Mesothelial cell of epicardium (in vitro differentiated cells): Measurements from ENCODE around the gene CPED1. TPM values are rescaled to one million over a fixed set of nuclear protein-coding genes. Genes with fewer than 3 reads are reported as not detected.
A peak's percentile ranks its signal among the peaks of the same experiment; 100 is the strongest.

Experiments used
- DNase-seq, 2 experiments: peaks; one replicate each; pipeline ENCODE4 v3.0.0; 2021; ENCODE audit warnings: low spot score in 2 of 2; ENCODE audit not compliant: unreplicated experiment in 2 of 2
- H3K27ac Mint-ChIP-seq: 2 replicates; pipeline ENCODE4 v1.8.0; 2021; ENCODE audit warnings: mixed read lengths
- H3K27me3 Mint-ChIP-seq: 2 replicates; pipeline ENCODE4 v1.8.0; 2021; ENCODE audit warnings: low read depth, mixed read lengths
- H3K36me3 Mint-ChIP-seq: 2 replicates; pipeline ENCODE4 v1.8.0; 2021; ENCODE audit warnings: mixed read lengths
- H3K4me1 Mint-ChIP-seq: 2 replicates; pipeline ENCODE4 v1.8.0; 2021; ENCODE audit warnings: mixed read lengths
- H3K4me3 Mint-ChIP-seq: 2 replicates; pipeline ENCODE4 v1.8.0; 2021; ENCODE audit warnings: mild to moderate bottlenecking, moderate library complexity, mixed read lengths
- H3K9me3 Mint-ChIP-seq: 2 replicates; pipeline ENCODE4 v1.8.0; 2021; ENCODE audit warnings: mixed read lengths
- CTCF ChIP-seq: fragments of 200-600 bp; sonication (generic); IDR thresholded peaks from one replicate; pipeline ENCODE4 v1.5.0; 2021; ENCODE audit warnings: antibody characterized with exemption; ENCODE audit not compliant: unreplicated experiment
- total RNA-seq: library from RNA; stranded (reverse); gene quantifications from 3 replicates; pipeline ENCODE4 v1.2.1, GENCODE V29; 2021

The CPED1 gene
- total RNA-seq, 1 donor from 2014 or later: 25.6 TPM

GRCh38 chr7:120994512-120995410 is 6.2 kb downstream of the CPED1 start:
- Mint-ChIP-seq H3K4me1 (peaks cover 44% of the 10 kb centered on the region), H3K36me3 (no peaks in the 10 kb centered on the region), H3K27me3 (peaks cover 18% of the 10 kb centered on the region), H3K27ac (no peak overlapping the region), H3K4me3 (no peak overlapping the region), H3K9me3 (no peaks in the 10 kb centered on the region)
- TF ChIP-seq CTCF: no peak
- DNase-seq: no peak

- Mint-ChIP-seq H3K36me3 (no peaks in the 10 kb centered on the region), H3K9me3 (no peaks in the 10 kb centered on the region), H3K27ac (peak overlapping the region; percentile 18), H3K4me1 (peaks cover 46% of the 10 kb centered on the region), H3K27me3 (peaks cover 12% of the 10 kb centered on the region), H3K4me3 (no peak overlapping the region)
- no peak for DNase-seq
- no peak for TF ChIP-seq CTCF
Measured at GRCh38 chr7:120995654-120996053, 7.1 kb downstream of the CPED1 start.

- Mint-ChIP-seq H3K36me3 (no peaks in the 10 kb centered on the region), H3K4me1 (peaks cover 51% of the 10 kb centered on the region), H3K27ac (peak overlapping the region; percentile 47), H3K27me3 (peaks cover 9% of the 10 kb centered on the region), H3K9me3 (no peaks in the 10 kb centered on the region), H3K4me3 (no peak overlapping the region)
- no peak for TF ChIP-seq CTCF
- DNase-seq: peak in 1 of 2 experiments; percentile 62
Measured at GRCh38 chr7:120996333-120996987, 7.9 kb downstream of the CPED1 start.

GRCh38 chr7:120996988-120997345 is 8.5 kb downstream of the CPED1 start:
- no peaks in the 10 kb centered on the region for H3K36me3 Mint-ChIP-seq

GRCh38 chr7:120997882-120998474 is 9.5 kb downstream of the CPED1 start:
- peaks cover 2% of the 10 kb centered on the region for H3K27me3 Mint-ChIP-seq
- DNase-seq: no peak
- no peak overlapping the region for H3K4me3 Mint-ChIP-seq
- peak overlapping the region; percentile 79 for H3K27ac Mint-ChIP-seq
- no peaks in the 10 kb centered on the region for H3K9me3 Mint-ChIP-seq
- TF ChIP-seq CTCF: no peak
- H3K36me3 Mint-ChIP-seq: no peaks in the 10 kb centered on the region
- peaks cover 58% of the 10 kb centered on the region for H3K4me1 Mint-ChIP-seq

More at GRCh38 chr7:120996988-120997345, 8.5 kb downstream of the CPED1 start:
- no peak for TF ChIP-seq CTCF
- peak overlapping the region; percentile 47 for H3K27ac Mint-ChIP-seq
- DNase-seq: no peak
- H3K4me3 Mint-ChIP-seq: no peak overlapping the region
- H3K4me1 Mint-ChIP-seq: peaks cover 50% of the 10 kb centered on the region
- H3K9me3 Mint-ChIP-seq: no peaks in the 10 kb centered on the region
- H3K27me3 Mint-ChIP-seq: peaks cover 6% of the 10 kb centered on the region
